ENCODE data around the gene KCNG3. TPM values are rescaled to one million over a fixed set of nuclear protein-coding genes. Genes with fewer than 3 reads are reported as not detected.

Gene KCNG3
- total RNA-seq: under 0.01 TPM in 1 of 2 replicates, not detected in the other

GRCh38 chr2:42493468-42494354, at the start of gene KCNG3:
KCNG3 (minus strand) TSS chr2:42493982; CDS start chr2:42493501, 481 bp downstream.

Other genes starting within 250 kb of the KCNG3 start
- 213 and 219 TPM in 2 replicates for gene COX7A2L, start 132.8 kb downstream of the KCNG3 start, total RNA-seq
- gene MTA3, start 74.7 kb upstream of the KCNG3 start, total RNA-seq: 25.4 and 26.5 TPM in 2 replicates

Data from smooth muscle cell of bladder (primary cell).